ENCODE results near the gene CDH4.

DNA sequence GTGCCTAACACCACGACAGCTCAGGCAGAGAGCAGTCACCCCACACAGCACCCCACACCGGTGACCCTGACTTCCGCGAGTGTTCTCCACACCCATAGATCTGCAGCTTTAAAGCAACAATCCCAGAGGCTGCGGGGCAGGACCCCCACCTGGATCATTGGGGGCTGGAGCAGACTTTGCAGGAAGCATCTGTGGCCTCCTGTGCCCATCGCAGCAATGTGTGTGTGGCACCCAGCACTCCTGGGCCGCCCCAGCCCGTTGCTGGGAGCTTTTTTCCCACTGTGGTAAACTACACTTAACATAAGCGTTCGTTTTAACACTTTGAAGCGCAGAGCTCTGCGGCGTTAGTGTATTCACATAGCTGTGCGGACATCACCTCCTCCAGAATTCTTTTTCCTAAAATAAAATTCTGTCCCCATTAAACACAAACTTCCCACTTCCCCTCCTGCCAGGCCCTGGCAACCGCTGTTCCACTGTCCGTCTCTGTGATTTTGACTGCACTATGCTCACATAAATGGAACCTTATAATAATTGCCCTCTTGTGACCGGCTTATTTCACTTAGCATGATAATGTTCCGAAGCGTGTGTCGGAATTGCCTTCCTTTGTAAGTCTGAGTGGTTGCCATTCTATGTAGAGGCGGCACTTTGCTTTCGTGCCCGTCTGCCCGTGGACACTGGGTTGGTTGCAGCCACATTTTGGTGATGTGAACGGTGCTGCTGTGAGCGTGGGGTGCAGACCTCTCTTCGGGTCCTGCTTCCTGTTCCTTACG, 382.5 kb downstream of the CDH4 start:
- TF ChIP-seq ZNF138 (CRISPR knock-in tag; conservative IDR thresholded peaks at IDR 0.05), result no peak
- TF ChIP-seq, protein P1, sequence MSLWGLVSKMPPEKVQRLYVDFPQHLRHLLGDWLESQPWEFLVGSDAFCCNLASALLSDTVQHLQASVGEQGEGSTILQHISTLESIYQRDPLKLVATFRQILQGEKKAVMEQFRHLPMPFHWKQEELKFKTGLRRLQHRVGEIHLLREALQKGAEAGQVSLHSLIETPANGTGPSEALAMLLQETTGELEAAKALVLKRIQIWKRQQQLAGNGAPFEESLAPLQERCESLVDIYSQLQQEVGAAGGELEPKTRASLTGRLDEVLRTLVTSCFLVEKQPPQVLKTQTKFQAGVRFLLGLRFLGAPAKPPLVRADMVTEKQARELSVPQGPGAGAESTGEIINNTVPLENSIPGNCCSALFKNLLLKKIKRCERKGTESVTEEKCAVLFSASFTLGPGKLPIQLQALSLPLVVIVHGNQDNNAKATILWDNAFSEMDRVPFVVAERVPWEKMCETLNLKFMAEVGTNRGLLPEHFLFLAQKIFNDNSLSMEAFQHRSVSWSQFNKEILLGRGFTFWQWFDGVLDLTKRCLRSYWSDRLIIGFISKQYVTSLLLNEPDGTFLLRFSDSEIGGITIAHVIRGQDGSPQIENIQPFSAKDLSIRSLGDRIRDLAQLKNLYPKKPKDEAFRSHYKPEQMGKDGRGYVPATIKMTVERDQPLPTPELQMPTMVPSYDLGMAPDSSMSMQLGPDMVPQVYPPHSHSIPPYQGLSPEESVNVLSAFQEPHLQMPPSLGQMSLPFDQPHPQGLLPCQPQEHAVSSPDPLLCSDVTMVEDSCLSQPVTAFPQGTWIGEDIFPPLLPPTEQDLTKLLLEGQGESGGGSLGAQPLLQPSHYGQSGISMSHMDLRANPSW (CRISPR knock-in tag; conservative IDR thresholded peaks at IDR 0.05; ENCODE audit: low read depth), result no peak
- no peak for TF ChIP-seq ESRRA (CRISPR knock-in tag; IDR thresholded peaks at IDR 0.05; ENCODE audit: borderline replicate concordance)
- no peak for TF ChIP-seq IRF1 (CRISPR knock-in tag; IDR thresholded peaks at IDR 0.05)
- no peak for TF ChIP-seq RELA (CRISPR knock-in tag; IDR thresholded peaks at IDR 0.05; ENCODE audit: borderline replicate concordance)
- TF ChIP-seq, protein P2, sequence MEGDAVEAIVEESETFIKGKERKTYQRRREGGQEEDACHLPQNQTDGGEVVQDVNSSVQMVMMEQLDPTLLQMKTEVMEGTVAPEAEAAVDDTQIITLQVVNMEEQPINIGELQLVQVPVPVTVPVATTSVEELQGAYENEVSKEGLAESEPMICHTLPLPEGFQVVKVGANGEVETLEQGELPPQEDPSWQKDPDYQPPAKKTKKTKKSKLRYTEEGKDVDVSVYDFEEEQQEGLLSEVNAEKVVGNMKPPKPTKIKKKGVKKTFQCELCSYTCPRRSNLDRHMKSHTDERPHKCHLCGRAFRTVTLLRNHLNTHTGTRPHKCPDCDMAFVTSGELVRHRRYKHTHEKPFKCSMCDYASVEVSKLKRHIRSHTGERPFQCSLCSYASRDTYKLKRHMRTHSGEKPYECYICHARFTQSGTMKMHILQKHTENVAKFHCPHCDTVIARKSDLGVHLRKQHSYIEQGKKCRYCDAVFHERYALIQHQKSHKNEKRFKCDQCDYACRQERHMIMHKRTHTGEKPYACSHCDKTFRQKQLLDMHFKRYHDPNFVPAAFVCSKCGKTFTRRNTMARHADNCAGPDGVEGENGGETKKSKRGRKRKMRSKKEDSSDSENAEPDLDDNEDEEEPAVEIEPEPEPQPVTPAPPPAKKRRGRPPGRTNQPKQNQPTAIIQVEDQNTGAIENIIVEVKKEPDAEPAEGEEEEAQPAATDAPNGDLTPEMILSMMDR (IDR thresholded peaks at IDR 0.05), result no peak
- no peak for TF ChIP-seq ZBTB21 (CRISPR knock-in tag; IDR thresholded peaks at IDR 0.05; ENCODE audit: borderline replicate concordance)
- TF ChIP-seq GABPB1 (CRISPR knock-in tag; IDR thresholded peaks at IDR 0.05), result no peak
- no peak for TF ChIP-seq CREB1 (CRISPR knock-in tag; IDR thresholded peaks at IDR 0.05)
- no peak for TF ChIP-seq FOXP4 (CRISPR knock-in tag; IDR thresholded peaks at IDR 0.05)
- TF ChIP-seq TP53 (CRISPR knock-in tag; IDR thresholded peaks at IDR 0.05), result no peak
